HepG2 (cell line): ENCODE results near the gene NRIP2. TPM values are rescaled to one million over a fixed set of nuclear protein-coding genes. Genes with fewer than 3 reads are reported as not detected.

Experiments used
- ARHGAP35 ChIP-seq: sonication (generic); formaldehyde crosslinking; IDR thresholded peaks from 2 replicates; pipeline ENCODE4 v1.9.0; 2022; ENCODE audit warnings: mild to moderate bottlenecking, inconsistent platforms, moderate library complexity, missing genetic modification reagents, borderline replicate concordance
- GATAD1 ChIP-seq: IDR thresholded peaks from 2 replicates; pipeline ENCODE4 v1.6.1; 2016; ENCODE audit warnings: missing genetic modification reagents, missing compliant biosample characterization
- HCFC1 ChIP-seq: fragments of 150-350 bp; IDR thresholded peaks from 2 replicates; pipeline ENCODE4 v1.6.1; 2014; ENCODE audit warnings: low read depth, low read length
- IKZF4 ChIP-seq: sonication (generic); formaldehyde crosslinking; IDR thresholded peaks from 2 replicates; pipeline ENCODE4 v1.5.1; 2020; ENCODE audit warnings: borderline replicate concordance, mild to moderate bottlenecking, low read depth, missing genetic modification reagents; ENCODE audit errors: not compliant biosample characterization
- MED1 ChIP-seq: sonication (generic); formaldehyde crosslinking; IDR thresholded peaks from 2 replicates; pipeline ENCODE4 v1.4.0; 2020; ENCODE audit warnings: missing genetic modification reagents
- NONO ChIP-seq, 2 experiments: fragments of 450-650 bp in 1 of 2; sonication (generic) in 1 of 2; formaldehyde crosslinking in 1 of 2; IDR thresholded peaks in 1 of 2; conservative IDR thresholded peaks in 1 of 2; 2 replicates each; pipeline versions ENCODE4 v1.6.1 to v1.8.0; 2017 to 2022; ENCODE audit warnings: mild to moderate bottlenecking in 1 of 2, missing genetic modification reagents in 1 of 2, moderate library complexity in 1 of 2
- TARDBP ChIP-seq: sonication (generic); formaldehyde crosslinking; IDR thresholded peaks from 2 replicates; pipeline ENCODE4 v1.8.0; 2022; ENCODE audit warnings: mild to moderate bottlenecking, missing genetic modification reagents
- TGIF2 ChIP-seq: IDR thresholded peaks from 2 replicates; pipeline ENCODE4 v1.6.1; 2016; ENCODE audit warnings: control low read depth, missing compliant biosample characterization
- ZNF567 ChIP-seq: sonication (generic); formaldehyde crosslinking; IDR thresholded peaks from 2 replicates; pipeline ENCODE4 v1.8.1; 2023; ENCODE audit warnings: mild to moderate bottlenecking, missing genetic modification reagents, borderline replicate concordance
- polyA plus RNA-seq, 8 experiments: library from polyadenylated mRNA; depleted of rRNA in 3 of 8; stranded (reverse) in 7 of 8; unstranded in 1 of 8; fragments of >200 nt; fragmentation: Illumina TruSeq in 4 of 8; extraction: Trizol in 4 of 8; gene quantifications; 2 replicates each; pipeline versions ENCODE4 v1.2.1 to v1.2.3, GENCODE V29; 2011 to 2016; ENCODE audit warnings: low read depth in 4 of 8, missing spikeins in 1 of 8, mixed read lengths in 1 of 8; ENCODE audit not compliant: insufficient read depth in 1 of 8
- total RNA-seq, 5 experiments: library from RNA; depleted of rRNA; stranded (reverse); fragments of >200 nt; fragmentation: Illumina TruSeq; extraction: Trizol; gene quantifications; 2 replicates each; pipeline ENCODE4 v1.2.3, GENCODE V29; 2016; ENCODE audit warnings: low read depth in 1 of 5
- TF ChIP-seq, protein P1 (sequence below), 2 experiments: fragments of 450-650 bp in 1 of 2; sonication (generic) in 1 of 2; formaldehyde crosslinking in 1 of 2; IDR thresholded peaks; 2 replicates each; pipeline versions ENCODE4 v1.6.1 to v1.8.0; 2016 to 2022; ENCODE audit warnings: antibody characterized with exemption in 1 of 2, mild to moderate bottlenecking in 1 of 2, missing genetic modification reagents in 1 of 2
- TF ChIP-seq, protein P2 (sequence below): IDR thresholded peaks from 2 replicates; pipeline ENCODE4 v1.6.1; 2016; ENCODE audit warnings: mild to moderate bottlenecking, missing biosample characterization, missing genetic modification reagents
- TF ChIP-seq, protein P3 (sequence below), 2 experiments: sonication (generic) in 1 of 2; formaldehyde crosslinking in 1 of 2; IDR thresholded peaks; 2 replicates each; pipeline versions ENCODE4 v1.4.0 to v1.6.1; 2016 to 2020; ENCODE audit warnings: borderline replicate concordance in 1 of 2, low read depth in 1 of 2, mild to moderate bottlenecking in 1 of 2, missing genetic modification reagents in 1 of 2

Gene NRIP2
- total and polyA plus RNA-seq, 2 of the 13 experiments (the other 11 are each of a cell fraction or from before 2014, with no cell fraction given): not detected

DNA sequence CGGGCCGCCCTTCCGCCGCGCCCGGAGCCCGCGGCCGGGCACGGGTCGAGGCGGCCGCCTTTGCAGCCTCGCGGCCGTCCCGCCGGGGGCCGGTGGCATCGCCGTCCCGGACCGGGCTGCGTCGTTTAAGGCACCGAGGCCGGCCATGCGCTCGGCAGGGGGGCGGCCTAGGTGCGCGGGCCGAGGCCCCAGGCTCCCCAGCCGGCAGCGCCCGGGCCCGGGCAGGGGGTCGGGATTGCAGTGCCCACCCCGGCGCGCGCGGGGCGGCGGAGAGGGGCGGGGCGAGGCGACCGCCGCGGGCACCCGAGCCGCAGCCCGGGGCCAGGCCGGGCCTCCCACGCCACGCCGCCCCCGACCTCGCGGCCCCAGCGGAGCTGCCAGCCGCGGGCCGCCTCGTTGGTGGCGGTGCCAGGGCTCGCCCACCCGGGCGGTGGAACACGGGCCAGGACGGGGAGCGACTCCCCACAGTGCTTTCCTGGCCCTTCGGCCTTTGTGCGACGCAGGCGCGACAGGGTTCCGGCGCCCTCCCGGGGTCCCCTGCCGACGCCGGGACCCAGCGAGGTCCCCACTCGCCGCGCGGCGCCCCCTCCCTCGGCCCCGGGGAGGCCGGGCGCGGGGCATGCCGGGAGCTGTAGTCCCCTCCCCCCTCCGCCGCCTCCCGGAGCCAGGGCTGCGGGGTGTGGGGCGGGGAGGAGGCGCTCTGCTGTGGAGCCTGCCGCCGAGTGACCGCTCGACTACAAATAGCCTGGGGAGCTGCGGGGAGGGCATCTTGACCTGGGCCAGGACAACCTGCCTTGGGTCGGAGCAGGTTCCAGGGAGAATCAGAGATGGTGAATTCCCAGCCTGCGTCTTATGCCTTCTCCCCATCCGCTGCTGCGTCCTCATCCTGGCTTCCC, 39.3 kb downstream of the NRIP2 start (continued):
- TF ChIP-seq, protein P1, sequence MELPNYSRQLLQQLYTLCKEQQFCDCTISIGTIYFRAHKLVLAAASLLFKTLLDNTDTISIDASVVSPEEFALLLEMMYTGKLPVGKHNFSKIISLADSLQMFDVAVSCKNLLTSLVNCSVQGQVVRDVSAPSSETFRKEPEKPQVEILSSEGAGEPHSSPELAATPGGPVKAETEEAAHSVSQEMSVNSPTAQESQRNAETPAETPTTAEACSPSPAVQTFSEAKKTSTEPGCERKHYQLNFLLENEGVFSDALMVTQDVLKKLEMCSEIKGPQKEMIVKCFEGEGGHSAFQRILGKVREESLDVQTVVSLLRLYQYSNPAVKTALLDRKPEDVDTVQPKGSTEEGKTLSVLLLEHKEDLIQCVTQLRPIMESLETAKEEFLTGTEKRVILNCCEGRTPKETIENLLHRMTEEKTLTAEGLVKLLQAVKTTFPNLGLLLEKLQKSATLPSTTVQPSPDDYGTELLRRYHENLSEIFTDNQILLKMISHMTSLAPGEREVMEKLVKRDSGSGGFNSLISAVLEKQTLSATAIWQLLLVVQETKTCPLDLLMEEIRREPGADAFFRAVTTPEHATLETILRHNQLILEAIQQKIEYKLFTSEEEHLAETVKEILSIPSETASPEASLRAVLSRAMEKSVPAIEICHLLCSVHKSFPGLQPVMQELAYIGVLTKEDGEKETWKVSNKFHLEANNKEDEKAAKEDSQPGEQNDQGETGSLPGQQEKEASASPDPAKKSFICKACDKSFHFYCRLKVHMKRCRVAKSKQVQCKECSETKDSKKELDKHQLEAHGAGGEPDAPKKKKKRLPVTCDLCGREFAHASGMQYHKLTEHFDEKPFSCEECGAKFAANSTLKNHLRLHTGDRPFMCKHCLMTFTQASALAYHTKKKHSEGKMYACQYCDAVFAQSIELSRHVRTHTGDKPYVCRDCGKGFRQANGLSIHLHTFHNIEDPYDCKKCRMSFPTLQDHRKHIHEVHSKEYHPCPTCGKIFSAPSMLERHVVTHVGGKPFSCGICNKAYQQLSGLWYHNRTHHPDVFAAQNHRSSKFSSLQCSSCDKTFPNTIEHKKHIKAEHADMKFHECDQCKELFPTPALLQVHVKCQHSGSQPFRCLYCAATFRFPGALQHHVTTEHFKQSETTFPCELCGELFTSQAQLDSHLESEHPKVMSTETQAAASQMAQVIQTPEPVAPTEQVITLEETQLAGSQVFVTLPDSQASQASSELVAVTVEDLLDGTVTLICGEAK (IDR thresholded peaks at IDR 0.05): no peak
- TF ChIP-seq, protein P1 (CRISPR knock-in tag; IDR thresholded peaks at IDR 0.05): peak; percentile 94
- TF ChIP-seq TGIF2 (CRISPR knock-in tag) (peak; percentile 48; the same call in 1 of the 2 replicates), ARHGAP35 (CRISPR knock-in tag) (peak; percentile 55; the same call in 1 of the 2 replicates), GATAD1 (CRISPR knock-in tag) (0 out of 2 replicates have a peak, but pooled peaks have one; percentile 52), ZNF567 (CRISPR knock-in tag) (no peak), IKZF4 (peak; percentile 21), NONO (IDR thresholded peaks at IDR 0.05) (no peak), NONO (CRISPR knock-in tag; conservative IDR thresholded peaks at IDR 0.05) (0 out of 2 replicates have a peak, but pooled peaks have one; percentile 33), TARDBP (CRISPR knock-in tag) (peak; percentile 20; the same call in 1 of the 2 replicates), MED1 (CRISPR knock-in tag) (peak; percentile 42; the same call in 1 of the 2 replicates), HCFC1 (peak; percentile 67; the same call in 1 of the 2 replicates)
- TF ChIP-seq, protein P2, sequence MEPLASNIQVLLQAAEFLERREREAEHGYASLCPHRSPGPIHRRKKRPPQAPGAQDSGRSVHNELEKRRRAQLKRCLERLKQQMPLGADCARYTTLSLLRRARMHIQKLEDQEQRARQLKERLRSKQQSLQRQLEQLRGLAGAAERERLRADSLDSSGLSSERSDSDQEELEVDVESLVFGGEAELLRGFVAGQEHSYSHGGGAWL (CRISPR knock-in tag): 0 out of 2 replicates have a peak, but pooled peaks have one; percentile 41
- TF ChIP-seq, protein P3, sequence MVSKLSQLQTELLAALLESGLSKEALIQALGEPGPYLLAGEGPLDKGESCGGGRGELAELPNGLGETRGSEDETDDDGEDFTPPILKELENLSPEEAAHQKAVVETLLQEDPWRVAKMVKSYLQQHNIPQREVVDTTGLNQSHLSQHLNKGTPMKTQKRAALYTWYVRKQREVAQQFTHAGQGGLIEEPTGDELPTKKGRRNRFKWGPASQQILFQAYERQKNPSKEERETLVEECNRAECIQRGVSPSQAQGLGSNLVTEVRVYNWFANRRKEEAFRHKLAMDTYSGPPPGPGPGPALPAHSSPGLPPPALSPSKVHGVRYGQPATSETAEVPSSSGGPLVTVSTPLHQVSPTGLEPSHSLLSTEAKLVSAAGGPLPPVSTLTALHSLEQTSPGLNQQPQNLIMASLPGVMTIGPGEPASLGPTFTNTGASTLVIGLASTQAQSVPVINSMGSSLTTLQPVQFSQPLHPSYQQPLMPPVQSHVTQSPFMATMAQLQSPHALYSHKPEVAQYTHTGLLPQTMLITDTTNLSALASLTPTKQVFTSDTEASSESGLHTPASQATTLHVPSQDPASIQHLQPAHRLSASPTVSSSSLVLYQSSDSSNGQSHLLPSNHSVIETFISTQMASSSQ (IDR thresholded peaks at IDR 0.05; ENCODE audit: low read depth): no peak
- TF ChIP-seq, protein P3 (CRISPR knock-in tag; IDR thresholded peaks at IDR 0.05; ENCODE audit: borderline replicate concordance): 0 out of 2 replicates have a peak, but pooled peaks have one; percentile 15
